ENCODE measurements around the gene TMEM91. TPM values are rescaled to one million over a fixed set of nuclear protein-coding genes. Genes with fewer than 3 reads are reported as not detected.

Gene TMEM91
- polyA plus RNA-seq, 1 of the 3 experiments (the other 2 are of a cell fraction): 5.7 TPM

- no peak overlapping the region for H3K9ac ChIP-seq
- no peak overlapping the region for H3K4me2 ChIP-seq
- TF ChIP-seq RAD21 (IDR thresholded peaks at IDR 0.05; ENCODE audit: low read length): no peak
- TF ChIP-seq IRF3 (IDR thresholded peaks at IDR 0.05; ENCODE audit: low read depth, low read length): no peak
- TF ChIP-seq, protein P1, sequence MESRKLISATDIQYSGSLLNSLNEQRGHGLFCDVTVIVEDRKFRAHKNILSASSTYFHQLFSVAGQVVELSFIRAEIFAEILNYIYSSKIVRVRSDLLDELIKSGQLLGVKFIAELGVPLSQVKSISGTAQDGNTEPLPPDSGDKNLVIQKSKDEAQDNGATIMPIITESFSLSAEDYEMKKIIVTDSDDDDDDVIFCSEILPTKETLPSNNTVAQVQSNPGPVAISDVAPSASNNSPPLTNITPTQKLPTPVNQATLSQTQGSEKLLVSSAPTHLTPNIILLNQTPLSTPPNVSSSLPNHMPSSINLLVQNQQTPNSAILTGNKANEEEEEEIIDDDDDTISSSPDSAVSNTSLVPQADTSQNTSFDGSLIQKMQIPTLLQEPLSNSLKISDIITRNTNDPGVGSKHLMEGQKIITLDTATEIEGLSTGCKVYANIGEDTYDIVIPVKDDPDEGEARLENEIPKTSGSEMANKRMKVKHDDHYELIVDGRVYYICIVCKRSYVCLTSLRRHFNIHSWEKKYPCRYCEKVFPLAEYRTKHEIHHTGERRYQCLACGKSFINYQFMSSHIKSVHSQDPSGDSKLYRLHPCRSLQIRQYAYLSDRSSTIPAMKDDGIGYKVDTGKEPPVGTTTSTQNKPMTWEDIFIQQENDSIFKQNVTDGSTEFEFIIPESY (IDR thresholded peaks at IDR 0.05; ENCODE audit: borderline replicate concordance, low read depth): no peak
- TF ChIP-seq NFIC (IDR thresholded peaks at IDR 0.05; ENCODE audit: borderline replicate concordance): no peak
- TF ChIP-seq SIN3A (IDR thresholded peaks at IDR 0.05; ENCODE audit: borderline replicate concordance, low read depth, low read length): no peak
- TF ChIP-seq EP300 (IDR thresholded peaks at IDR 0.05; ENCODE audit: borderline replicate concordance in 1 of 2, low read depth in 1 of 2, low read length in 1 of 2): no peak
- no peak for TF ChIP-seq EZH2phosphoT487 (IDR thresholded peaks at IDR 0.05; ENCODE audit: borderline replicate concordance, low read depth)
- H3K79me2 ChIP-seq (ENCODE audit: insufficient read depth): peaks cover 93% of the 10 kb centered on the region
- no peak overlapping the region for H3K27ac ChIP-seq (ENCODE audit: low read depth in 2 of 2, low read length in 1 of 2)
- CTCF ChIA-PET: interaction anchor here (0.7 to 1.8 kb wide), 3 partner anchors 13 to 966 kb away, joined by 3 to 7 read pairs (median 6); no protein-coding TSS in a partner anchor
- peaks cover 6 to 71% of the 10 kb centered on the region in 2 experiments for H3K36me3 ChIP-seq (replicated peaks in 1 of 2; ENCODE audit: control insufficient read depth in 1 of 2, insufficient read depth in 2 of 2, low read length in 1 of 2)
- no peak for DNase-seq
- H3K27me3 ChIP-seq (ENCODE audit: insufficient read depth): no peaks in the 10 kb centered on the region
- H3K9me2 ChIP-seq: no peaks in the 10 kb centered on the region
- 92% methylated on average over 10 of the region's 10 CpGs for WGBS (ENCODE audit: low lambda C conversion rate)
- POLR2A ChIA-PET: no interaction called here
- no peak overlapping the region for H3K4me3 ChIP-seq (ENCODE audit: low read depth in 2 of 2, low read length in 1 of 2)
- no peaks in the 10 kb centered on the region; a peak in 1 of 4 replicates for H3K4me1 ChIP-seq (ENCODE audit: control insufficient read depth in 1 of 2, insufficient read depth in 2 of 2, low read depth in 1 of 2, low read length in 1 of 2)
- H2AFZ ChIP-seq (ENCODE audit: low read depth): no peak overlapping the region
- peaks cover 34% of the 10 kb centered on the region for H3F3A ChIP-seq (replicated peaks; ENCODE audit: insufficient read depth)
- H4K20me1 ChIP-seq (ENCODE audit: insufficient read depth): peaks cover 72% of the 10 kb centered on the region
- H3K9me3 ChIP-seq: no peaks in the 10 kb centered on the region
These were observed 40.9 kb upstream of the TMEM91 start for GRCh38 chr19:41335467-41335866.

DNA sequence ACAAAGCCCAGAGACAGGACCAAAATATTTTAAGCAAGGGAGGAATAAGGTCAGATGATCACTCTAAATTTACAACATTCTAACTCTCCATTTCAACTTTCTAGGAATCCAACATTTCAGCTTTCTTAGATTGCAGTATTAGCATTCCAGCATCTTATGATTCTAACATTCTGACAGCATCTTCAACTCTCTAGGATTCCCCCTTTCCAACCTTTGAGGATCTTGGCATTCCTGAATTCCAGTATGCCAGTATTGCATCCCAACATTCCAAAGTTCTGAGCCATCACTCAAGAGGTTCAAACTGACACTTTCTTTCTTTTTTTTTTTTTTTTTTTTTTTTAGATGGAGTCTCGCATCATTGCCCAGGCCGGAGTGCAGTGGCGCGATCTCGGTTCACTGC is 36.4 kb upstream of the TMEM91 start:
- H3K9ac ChIP-seq: no peak overlapping the region
- POLR2A ChIA-PET: no interaction called here
- peaks cover 96% of the 10 kb centered on the region for H3K79me2 ChIP-seq (ENCODE audit: insufficient read depth)
- H3F3A ChIP-seq (replicated peaks; ENCODE audit: insufficient read depth): peaks cover 33% of the 10 kb centered on the region
- H3K27me3 ChIP-seq (ENCODE audit: insufficient read depth): no peaks in the 10 kb centered on the region
- no peak for DNase-seq
- no peaks in the 10 kb centered on the region for H3K9me2 ChIP-seq
- peaks cover 9 to 76% of the 10 kb centered on the region in 2 experiments for H3K36me3 ChIP-seq (replicated peaks in 1 of 2; ENCODE audit: control insufficient read depth in 1 of 2, insufficient read depth in 2 of 2, low read length in 1 of 2)
- no peak overlapping the region for H2AFZ ChIP-seq (ENCODE audit: low read depth)
- H3K27ac ChIP-seq (ENCODE audit: low read depth in 2 of 2, low read length in 1 of 2): no peak overlapping the region
- H4K20me1 ChIP-seq (ENCODE audit: insufficient read depth): peaks cover 86% of the 10 kb centered on the region
- H3K4me3 ChIP-seq (ENCODE audit: low read depth in 2 of 2, low read length in 1 of 2): no peak overlapping the region
- CTCF ChIA-PET: no interaction called here
- H3K4me1 ChIP-seq (ENCODE audit: control insufficient read depth in 1 of 2, insufficient read depth in 2 of 2, low read depth in 1 of 2, low read length in 1 of 2): no peaks in the 10 kb centered on the region
- WGBS (ENCODE audit: low lambda C conversion rate): 88% methylated on average over 5 of the region's 5 CpGs
- H3K4me2 ChIP-seq: no peak overlapping the region
- no peaks in the 10 kb centered on the region for H3K9me3 ChIP-seq
- TF ChIP-seq SIN3A (IDR thresholded peaks at IDR 0.05; ENCODE audit: borderline replicate concordance, low read depth, low read length) (peak; percentile 55; the same call in 1 of the 2 replicates), TCF12 (IDR thresholded peaks at IDR 0.05) (0 out of 2 replicates have a peak, but pooled peaks have one; percentile 12), FOXM1 (IDR thresholded peaks at IDR 0.05; ENCODE audit: low read depth) (no peak), RFX5 (IDR thresholded peaks at IDR 0.05; ENCODE audit: low read length) (no peak), MEF2A (IDR thresholded peaks at IDR 0.05; ENCODE audit: borderline replicate concordance, low read depth) (no peak), PBX3 (IDR thresholded peaks at IDR 0.05) (peak; percentile 37; the same call in 1 of the 2 replicates), CHD2 (IDR thresholded peaks at IDR 0.05; ENCODE audit: low read length, partially characterized antibody) (no peak), GABPA (IDR thresholded peaks at IDR 0.05; ENCODE audit: low read depth) (no peak), EZH2phosphoT487 (IDR thresholded peaks at IDR 0.05; ENCODE audit: borderline replicate concordance, low read depth) (no peak), FOSL2 (IDR thresholded peaks at IDR 0.05; ENCODE audit: borderline replicate concordance, low read depth) (peak; percentile 29; the same call in 1 of the 2 replicates), RAD21 (IDR thresholded peaks at IDR 0.05; ENCODE audit: low read length) (no peak), TEAD4 (IDR thresholded peaks at IDR 0.05; ENCODE audit: borderline replicate concordance, insufficient read depth) (0 out of 2 replicates have a peak, but pooled peaks have one; percentile 39), RXRA (IDR thresholded peaks at IDR 0.05; ENCODE audit: borderline replicate concordance, low read depth) (peak; percentile 26; the same call in 1 of the 2 replicates), POLR2AphosphoS5 (IDR thresholded peaks at IDR 0.05; ENCODE audit: low read depth, low read length) (no peak)
- TF ChIP-seq, protein P2, sequence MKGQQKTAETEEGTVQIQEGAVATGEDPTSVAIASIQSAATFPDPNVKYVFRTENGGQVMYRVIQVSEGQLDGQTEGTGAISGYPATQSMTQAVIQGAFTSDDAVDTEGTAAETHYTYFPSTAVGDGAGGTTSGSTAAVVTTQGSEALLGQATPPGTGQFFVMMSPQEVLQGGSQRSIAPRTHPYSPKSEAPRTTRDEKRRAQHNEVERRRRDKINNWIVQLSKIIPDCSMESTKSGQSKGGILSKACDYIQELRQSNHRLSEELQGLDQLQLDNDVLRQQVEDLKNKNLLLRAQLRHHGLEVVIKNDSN (IDR thresholded peaks at IDR 0.05; ENCODE audit: borderline replicate concordance, low read depth): no peak
- TF ChIP-seq, protein P3, sequence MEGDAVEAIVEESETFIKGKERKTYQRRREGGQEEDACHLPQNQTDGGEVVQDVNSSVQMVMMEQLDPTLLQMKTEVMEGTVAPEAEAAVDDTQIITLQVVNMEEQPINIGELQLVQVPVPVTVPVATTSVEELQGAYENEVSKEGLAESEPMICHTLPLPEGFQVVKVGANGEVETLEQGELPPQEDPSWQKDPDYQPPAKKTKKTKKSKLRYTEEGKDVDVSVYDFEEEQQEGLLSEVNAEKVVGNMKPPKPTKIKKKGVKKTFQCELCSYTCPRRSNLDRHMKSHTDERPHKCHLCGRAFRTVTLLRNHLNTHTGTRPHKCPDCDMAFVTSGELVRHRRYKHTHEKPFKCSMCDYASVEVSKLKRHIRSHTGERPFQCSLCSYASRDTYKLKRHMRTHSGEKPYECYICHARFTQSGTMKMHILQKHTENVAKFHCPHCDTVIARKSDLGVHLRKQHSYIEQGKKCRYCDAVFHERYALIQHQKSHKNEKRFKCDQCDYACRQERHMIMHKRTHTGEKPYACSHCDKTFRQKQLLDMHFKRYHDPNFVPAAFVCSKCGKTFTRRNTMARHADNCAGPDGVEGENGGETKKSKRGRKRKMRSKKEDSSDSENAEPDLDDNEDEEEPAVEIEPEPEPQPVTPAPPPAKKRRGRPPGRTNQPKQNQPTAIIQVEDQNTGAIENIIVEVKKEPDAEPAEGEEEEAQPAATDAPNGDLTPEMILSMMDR (IDR thresholded peaks at IDR 0.05): no peak

Data from SK-N-SH (cell line).